ENCODE results near the gene RIC3.

Gene RIC3

DNA sequence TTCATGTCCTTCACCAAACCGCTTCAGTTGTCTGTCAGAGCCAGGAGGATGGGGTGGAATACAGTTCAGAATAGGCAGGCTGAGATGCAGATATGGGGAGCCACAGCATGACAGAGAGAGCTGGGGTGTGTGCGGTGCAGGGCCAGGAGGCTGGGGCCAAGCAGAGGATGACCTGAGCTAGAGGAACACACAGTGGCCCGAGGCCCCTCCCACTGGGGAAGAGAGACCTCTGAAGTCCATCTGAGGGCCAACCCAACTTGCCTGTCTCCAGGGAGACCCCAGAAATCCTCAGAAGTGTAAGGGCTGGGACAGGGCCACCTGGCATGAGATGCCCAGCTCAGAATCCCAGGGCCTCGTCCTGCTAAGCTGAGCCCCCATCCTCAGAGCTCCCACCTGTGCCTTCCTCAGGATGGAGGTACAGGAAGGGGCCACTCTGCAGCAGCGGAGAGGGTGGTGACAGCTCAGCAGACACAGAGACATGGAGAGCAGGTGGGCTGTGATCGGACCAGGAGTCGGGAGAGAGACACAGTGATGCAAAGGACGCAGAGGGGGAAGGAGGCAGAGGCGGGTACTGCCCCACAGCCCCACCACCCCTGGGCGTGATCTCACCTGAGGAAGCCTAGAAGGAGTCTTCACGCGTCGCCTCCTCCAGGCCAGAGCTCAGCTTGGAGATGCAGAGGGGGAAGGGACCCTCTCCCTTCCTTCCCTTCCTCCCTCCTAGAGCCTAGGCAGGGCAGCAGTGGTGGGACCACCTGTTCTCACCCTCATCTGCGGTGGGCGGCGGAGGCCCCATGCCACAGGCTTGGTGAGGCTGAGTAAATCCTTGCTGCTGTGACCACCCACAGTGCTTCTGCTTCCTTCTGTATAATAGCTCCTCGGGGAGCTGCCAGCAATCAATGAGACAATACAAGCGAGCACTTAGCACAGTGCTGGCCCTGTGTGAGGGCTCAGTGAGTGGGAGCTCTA lies 96.9 kb downstream of the RIC3 start:
- DNase-seq (ENCODE audit: low read depth): no peak
- H3K4me3 ChIP-seq (replicated peaks; ENCODE audit: low read depth, low read length): no peak overlapping the region
- TF ChIP-seq, protein P1, sequence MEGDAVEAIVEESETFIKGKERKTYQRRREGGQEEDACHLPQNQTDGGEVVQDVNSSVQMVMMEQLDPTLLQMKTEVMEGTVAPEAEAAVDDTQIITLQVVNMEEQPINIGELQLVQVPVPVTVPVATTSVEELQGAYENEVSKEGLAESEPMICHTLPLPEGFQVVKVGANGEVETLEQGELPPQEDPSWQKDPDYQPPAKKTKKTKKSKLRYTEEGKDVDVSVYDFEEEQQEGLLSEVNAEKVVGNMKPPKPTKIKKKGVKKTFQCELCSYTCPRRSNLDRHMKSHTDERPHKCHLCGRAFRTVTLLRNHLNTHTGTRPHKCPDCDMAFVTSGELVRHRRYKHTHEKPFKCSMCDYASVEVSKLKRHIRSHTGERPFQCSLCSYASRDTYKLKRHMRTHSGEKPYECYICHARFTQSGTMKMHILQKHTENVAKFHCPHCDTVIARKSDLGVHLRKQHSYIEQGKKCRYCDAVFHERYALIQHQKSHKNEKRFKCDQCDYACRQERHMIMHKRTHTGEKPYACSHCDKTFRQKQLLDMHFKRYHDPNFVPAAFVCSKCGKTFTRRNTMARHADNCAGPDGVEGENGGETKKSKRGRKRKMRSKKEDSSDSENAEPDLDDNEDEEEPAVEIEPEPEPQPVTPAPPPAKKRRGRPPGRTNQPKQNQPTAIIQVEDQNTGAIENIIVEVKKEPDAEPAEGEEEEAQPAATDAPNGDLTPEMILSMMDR (IDR thresholded peaks at IDR 0.05; ENCODE audit: low read length, missing control alignments): no peak

DNA sequence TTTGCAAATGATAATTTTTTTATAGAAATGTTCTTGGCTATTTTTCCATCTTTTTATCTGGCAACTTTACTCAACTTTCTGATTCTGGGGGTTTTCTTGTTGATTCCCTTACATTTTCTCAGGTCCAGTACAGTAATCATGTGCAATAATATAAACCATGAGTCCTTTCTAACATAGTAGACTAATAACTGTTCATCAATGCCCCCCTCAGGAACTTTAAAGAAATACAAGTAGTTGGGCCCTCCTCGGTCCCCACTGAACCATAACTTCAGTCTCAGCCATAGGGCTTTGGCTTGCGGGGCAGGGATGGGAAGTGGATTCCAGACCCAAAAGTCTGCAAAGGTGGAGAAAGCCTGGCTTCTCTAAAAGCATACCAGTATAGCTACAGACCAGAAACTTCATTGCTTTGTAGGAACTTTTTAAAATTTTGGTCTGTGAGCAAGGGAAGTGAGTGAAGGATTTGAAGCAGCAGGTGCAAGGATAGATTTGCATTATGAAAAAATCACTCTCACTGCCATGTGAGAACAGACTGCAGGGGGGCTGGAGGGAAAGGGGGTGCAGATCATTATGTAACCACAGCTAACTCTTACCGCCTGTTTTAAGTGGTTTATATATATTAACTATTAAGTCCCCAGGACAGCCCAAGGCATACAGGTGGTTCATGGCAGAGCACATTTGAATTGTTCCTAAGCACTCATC lies 98.3 kb downstream of the RIC3 start:
- no peak overlapping the region for H3K4me3 ChIP-seq (replicated peaks; ENCODE audit: low read depth, low read length)
- TF ChIP-seq, protein P1 (IDR thresholded peaks at IDR 0.05; ENCODE audit: low read length, missing control alignments): peak; percentile 48
- DNase-seq (ENCODE audit: low read depth): peak; percentile 62

DNA sequence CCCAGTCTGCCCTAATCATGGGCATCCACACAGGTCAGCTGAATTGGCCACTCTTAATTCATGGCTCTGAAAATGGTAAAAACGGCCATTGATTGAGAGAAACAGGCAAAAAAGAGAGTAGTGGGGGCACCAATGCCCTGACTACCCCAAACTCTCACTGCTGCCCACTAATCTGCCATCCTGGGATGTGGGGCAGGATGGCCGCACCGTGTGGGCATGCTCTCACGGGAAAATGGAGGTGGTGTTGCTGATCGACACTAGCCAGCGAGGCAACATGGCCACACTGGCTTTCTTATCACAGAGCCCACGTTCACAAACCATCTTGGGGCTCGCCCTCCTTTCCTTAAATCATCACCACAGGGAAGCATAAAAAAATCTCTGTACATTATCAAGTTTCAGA lies 99.1 kb downstream of the RIC3 start:
- DNase-seq (ENCODE audit: low read depth): no peak
- TF ChIP-seq, protein P1 (IDR thresholded peaks at IDR 0.05; ENCODE audit: low read length, missing control alignments): no peak
- H3K4me3 ChIP-seq (replicated peaks; ENCODE audit: low read depth, low read length): no peak overlapping the region

DNA sequence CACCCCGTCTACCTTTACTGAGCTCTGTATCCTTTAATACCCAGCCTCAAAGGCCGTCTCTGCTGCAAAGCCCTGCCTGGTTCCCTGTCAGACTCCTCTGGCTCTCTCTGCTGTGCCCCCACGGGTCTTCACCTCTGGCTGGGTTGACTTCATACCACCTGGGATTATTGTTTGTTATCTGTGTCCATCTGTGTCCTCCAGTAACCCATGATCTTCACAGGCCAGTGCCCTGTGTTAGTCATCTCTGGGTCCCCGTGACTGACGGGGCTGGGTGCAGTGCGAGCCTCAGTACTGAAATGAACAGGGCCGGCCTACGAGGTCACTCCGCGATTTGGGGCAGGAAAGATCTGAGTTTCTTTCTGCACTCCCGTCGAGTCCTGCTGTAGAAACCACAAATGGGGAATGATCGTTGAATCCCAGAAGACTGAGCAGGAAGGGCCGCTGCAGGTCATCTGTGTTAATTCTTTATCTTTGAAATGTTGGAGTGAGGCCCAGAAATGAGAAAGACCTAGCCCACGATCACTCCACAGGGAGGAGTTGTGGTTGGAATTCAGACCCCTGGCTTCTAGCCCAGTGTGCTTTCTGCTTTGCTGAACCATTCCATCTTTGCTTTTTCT lies 100.1 kb downstream of the RIC3 start:
- peak; percentile 77 for DNase-seq (ENCODE audit: low read depth)
- no peak overlapping the region for H3K4me3 ChIP-seq (replicated peaks; ENCODE audit: low read depth, low read length)
- TF ChIP-seq, protein P1 (IDR thresholded peaks at IDR 0.05; ENCODE audit: low read length, missing control alignments): no peak

DNA sequence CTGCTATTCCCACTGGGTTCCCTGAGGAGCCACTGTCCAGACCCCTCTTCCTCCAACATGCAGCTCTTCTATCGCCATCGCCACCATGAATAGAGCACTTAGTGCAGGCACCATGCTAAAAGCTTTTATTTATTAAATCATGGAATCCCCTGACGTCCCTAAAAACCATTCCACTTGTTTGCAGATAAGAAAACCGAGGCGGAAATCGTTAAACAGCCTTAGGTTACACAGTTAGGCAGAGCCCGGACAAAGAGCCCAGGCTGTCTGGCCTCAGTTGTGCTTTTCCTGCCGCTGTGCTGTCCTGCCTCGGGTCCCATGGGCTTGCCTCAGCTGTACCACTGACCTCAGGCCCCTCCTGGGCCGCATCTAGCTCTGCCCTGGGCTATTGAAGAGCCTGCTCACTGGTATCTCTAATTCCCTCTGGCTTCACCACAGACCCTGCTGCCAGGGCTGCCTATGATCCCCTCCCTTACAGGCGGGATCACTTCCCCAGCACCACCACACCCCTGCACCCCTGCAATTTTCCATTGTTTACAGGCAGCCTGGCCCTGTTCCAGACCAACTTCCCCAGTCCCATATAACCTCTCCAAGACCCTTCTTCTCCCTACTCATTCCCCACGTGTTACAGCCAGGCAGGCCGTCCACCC lies 100.8 kb downstream of the RIC3 start:
- TF ChIP-seq, protein P1 (IDR thresholded peaks at IDR 0.05; ENCODE audit: low read length, missing control alignments): no peak
- H3K4me3 ChIP-seq (replicated peaks; ENCODE audit: low read depth, low read length): no peak overlapping the region

DNA sequence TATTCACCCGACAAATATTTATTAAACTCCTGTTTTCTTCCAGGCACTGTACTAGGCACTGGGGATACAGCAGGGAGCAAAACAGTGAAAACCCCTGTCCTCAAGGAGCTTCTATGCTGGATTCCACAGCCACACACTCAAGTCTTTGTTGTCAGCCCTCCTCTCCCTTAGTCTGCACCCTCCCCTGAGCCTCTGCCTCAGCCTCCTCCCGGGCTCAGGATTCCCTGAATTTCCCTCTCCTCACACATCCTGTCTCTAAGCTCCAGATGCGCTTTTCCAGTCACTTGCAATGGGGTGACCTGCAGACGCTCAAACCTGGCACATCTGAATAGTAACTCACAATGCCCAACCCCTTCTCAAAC lies 101.3 kb downstream of the RIC3 start:
- no peak for DNase-seq (ENCODE audit: low read depth)
- no peak overlapping the region for H3K4me3 ChIP-seq (replicated peaks; ENCODE audit: low read depth, low read length)
- TF ChIP-seq, protein P1 (IDR thresholded peaks at IDR 0.05; ENCODE audit: low read length, missing control alignments): no peak

More for the DNA sequence above, 100.8 kb downstream of the RIC3 start:
- DNase-seq (ENCODE audit: low read depth): no peak
